ENCODE measurements around the gene LILRA6.
"Not testable (repeated sequence)": the region's sequence is repeated elsewhere in the genome, so short reads cannot be mapped to it uniquely, and the experiment has no call there.

- TF ChIP-seq, protein P1, sequence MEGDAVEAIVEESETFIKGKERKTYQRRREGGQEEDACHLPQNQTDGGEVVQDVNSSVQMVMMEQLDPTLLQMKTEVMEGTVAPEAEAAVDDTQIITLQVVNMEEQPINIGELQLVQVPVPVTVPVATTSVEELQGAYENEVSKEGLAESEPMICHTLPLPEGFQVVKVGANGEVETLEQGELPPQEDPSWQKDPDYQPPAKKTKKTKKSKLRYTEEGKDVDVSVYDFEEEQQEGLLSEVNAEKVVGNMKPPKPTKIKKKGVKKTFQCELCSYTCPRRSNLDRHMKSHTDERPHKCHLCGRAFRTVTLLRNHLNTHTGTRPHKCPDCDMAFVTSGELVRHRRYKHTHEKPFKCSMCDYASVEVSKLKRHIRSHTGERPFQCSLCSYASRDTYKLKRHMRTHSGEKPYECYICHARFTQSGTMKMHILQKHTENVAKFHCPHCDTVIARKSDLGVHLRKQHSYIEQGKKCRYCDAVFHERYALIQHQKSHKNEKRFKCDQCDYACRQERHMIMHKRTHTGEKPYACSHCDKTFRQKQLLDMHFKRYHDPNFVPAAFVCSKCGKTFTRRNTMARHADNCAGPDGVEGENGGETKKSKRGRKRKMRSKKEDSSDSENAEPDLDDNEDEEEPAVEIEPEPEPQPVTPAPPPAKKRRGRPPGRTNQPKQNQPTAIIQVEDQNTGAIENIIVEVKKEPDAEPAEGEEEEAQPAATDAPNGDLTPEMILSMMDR (conservative IDR thresholded peaks at IDR 0.05), result not testable (repeated sequence)
- not testable (repeated sequence) for TF ChIP-seq EZH2 (IDR thresholded peaks at IDR 0.05; ENCODE audit: low read depth)
These were observed 29.6 kb upstream of the LILRA6 start for GRCh38 chr19:54272181-54272580.
